Measurements from ENCODE around the gene FLRT1.
A peak's percentile ranks its signal among the peaks of the same experiment; 100 is the strongest.

Gene FLRT1, protein sequence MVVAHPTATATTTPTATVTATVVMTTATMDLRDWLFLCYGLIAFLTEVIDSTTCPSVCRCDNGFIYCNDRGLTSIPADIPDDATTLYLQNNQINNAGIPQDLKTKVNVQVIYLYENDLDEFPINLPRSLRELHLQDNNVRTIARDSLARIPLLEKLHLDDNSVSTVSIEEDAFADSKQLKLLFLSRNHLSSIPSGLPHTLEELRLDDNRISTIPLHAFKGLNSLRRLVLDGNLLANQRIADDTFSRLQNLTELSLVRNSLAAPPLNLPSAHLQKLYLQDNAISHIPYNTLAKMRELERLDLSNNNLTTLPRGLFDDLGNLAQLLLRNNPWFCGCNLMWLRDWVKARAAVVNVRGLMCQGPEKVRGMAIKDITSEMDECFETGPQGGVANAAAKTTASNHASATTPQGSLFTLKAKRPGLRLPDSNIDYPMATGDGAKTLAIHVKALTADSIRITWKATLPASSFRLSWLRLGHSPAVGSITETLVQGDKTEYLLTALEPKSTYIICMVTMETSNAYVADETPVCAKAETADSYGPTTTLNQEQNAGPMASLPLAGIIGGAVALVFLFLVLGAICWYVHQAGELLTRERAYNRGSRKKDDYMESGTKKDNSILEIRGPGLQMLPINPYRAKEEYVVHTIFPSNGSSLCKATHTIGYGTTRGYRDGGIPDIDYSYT

DNA sequence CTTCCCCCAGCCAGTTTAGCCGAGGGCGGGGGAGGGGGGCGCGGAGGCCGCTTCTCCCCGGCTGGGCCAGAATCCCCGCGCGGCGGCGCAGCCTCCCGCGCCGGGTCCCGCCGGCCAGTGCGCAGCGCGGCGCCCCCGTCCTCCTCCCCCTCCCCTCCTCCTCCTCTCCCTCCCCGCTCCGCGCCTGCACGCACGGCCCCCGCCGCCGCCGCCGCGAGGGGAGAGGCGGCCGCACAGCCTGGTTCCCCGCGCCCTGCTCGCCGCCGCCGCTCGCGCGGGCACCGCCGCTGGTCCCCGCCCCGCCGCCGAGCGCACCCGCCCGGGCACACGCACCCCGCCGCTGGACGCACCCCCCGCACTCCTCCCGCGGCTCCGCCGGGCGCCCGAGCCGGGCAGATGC, at the start of gene FLRT1:
Gene FLRT1, plus strand, starts transcription at position 356 of the 400 bp plus-strand sequence. CDS start 80,337 bp downstream, outside the sequence.
- no peak for TF ChIP-seq HDGF (IDR thresholded peaks at IDR 0.05; ENCODE audit: borderline replicate concordance)
- no peak for TF ChIP-seq ARNT (IDR thresholded peaks at IDR 0.05)
- TF ChIP-seq FOXK2 (IDR thresholded peaks at IDR 0.05): no peak
- no peak for TF ChIP-seq LEF1 (IDR thresholded peaks at IDR 0.05; ENCODE audit: borderline replicate concordance)
- CTCF ChIA-PET: no interaction called here
- POLR2A ChIA-PET: no interaction called here
- DNase-seq (ENCODE audit: extremely low spot score): peak; percentile 39

DNA sequence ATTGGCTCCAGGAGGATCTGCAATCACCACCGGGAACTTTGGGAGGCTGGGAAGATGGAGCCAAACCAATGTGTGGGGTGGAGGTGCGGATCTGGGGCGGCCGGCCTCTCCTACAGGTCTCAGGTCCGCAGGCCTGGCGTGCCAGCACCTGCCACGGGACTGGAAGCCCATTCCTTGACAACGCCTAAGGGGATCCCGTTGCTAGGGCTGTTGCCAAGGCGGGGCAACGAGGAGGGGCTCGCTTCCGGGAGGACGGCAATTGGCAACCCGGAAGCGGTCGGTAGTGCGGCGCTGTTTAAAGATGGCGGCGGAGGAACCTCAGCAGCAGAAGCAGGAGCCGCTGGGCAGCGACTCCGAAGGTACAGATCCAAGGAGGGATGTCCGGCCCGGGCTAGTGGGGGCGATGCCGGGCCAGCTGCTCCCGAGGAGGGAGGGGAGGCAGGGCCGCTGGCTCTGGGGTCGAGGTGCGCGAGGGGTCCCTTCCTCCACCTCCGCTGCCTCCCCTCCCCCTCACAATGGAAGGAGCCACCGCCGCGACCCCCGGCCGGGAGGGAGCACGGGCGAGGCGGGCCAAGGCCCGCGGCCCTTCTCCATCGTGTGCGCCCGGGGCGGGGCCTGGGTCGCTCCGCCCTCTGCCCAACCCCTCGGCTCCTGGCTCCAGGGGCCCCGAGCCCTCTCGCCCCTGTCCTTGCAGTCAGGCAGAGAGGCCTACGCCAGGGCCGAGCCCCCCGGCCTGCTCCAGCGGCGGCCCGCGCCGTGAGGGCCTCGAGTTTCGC, 49.4 kb upstream of the FLRT1 start, which contains the start of gene OTUB1:
Gene OTUB1, plus strand, starts transcription at position 283 of the 776 bp plus-strand sequence. Its CDS starts 19 bp downstream, at position 302.
- ChIA-PET CTCF (no interaction called here), POLR2A (interaction anchor here (1.2 to 1.5 kb wide), 2 partner anchors 9 to 12 kb away, joined by 4 to 9 read pairs; partner anchors contain the start of gene COX8A)
- TF ChIP-seq PKNOX1 (IDR thresholded peaks at IDR 0.05): no peak
- TF ChIP-seq TARDBP (IDR thresholded peaks at IDR 0.05): no peak
- TF ChIP-seq BHLHE40 (IDR thresholded peaks at IDR 0.05; ENCODE audit: borderline replicate concordance): no peak
- TF ChIP-seq LEF1 (IDR thresholded peaks at IDR 0.05; ENCODE audit: borderline replicate concordance): no peak
- TF ChIP-seq SP1 (IDR thresholded peaks at IDR 0.05): no peak
- TF ChIP-seq ELF4 (IDR thresholded peaks at IDR 0.05): peak; percentile 95
- DNase-seq (ENCODE audit: extremely low spot score): peak; percentile 94

- no peak for TF ChIP-seq FOXK2 (IDR thresholded peaks at IDR 0.05)
- TF ChIP-seq L3MBTL2 (conservative IDR thresholded peaks at IDR 0.05): 0 out of 2 replicates have a peak, but pooled peaks have one; percentile 12
- POLR2A ChIA-PET: no interaction called here
- CTCF ChIA-PET: no interaction called here
- no peak for DNase-seq (ENCODE audit: extremely low spot score)
Measured at GRCh38 chr11:63986932-63987513, 48.7 kb upstream of the FLRT1 start.

- CTCF ChIA-PET: no interaction called here
- POLR2A ChIA-PET: no interaction called here
- DNase-seq (ENCODE audit: extremely low spot score): no peak
- no peak for TF ChIP-seq FOXM1 (IDR thresholded peaks at IDR 0.05; ENCODE audit: borderline replicate concordance)
- TF ChIP-seq CTBP1 (IDR thresholded peaks at IDR 0.05; ENCODE audit: borderline replicate concordance): no peak
- TF ChIP-seq FOXA1 (IDR thresholded peaks at IDR 0.05): no peak
- TF ChIP-seq SUZ12 (IDR thresholded peaks at IDR 0.05): no peak
- no peak for TF ChIP-seq NFRKB (IDR thresholded peaks at IDR 0.05)
- no peak for TF ChIP-seq BHLHE40 (IDR thresholded peaks at IDR 0.05; ENCODE audit: borderline replicate concordance)
- no peak for TF ChIP-seq ZNF384 (IDR thresholded peaks at IDR 0.05)
- TF ChIP-seq ELF4 (IDR thresholded peaks at IDR 0.05): no peak
- no peak for TF ChIP-seq SP1 (IDR thresholded peaks at IDR 0.05)
- no peak for TF ChIP-seq PKNOX1 (IDR thresholded peaks at IDR 0.05)
- TF ChIP-seq ARNT (IDR thresholded peaks at IDR 0.05): no peak
- no peak for TF ChIP-seq L3MBTL2 (conservative IDR thresholded peaks at IDR 0.05)
- no peak for TF ChIP-seq TARDBP (IDR thresholded peaks at IDR 0.05)
- TF ChIP-seq LEF1 (IDR thresholded peaks at IDR 0.05; ENCODE audit: borderline replicate concordance): no peak
- no peak for TF ChIP-seq FOXK2 (IDR thresholded peaks at IDR 0.05)
- TF ChIP-seq HDGF (IDR thresholded peaks at IDR 0.05; ENCODE audit: borderline replicate concordance): no peak
Measured at GRCh38 chr11:63991558-63991957, 44.2 kb upstream of the FLRT1 start.

DNA sequence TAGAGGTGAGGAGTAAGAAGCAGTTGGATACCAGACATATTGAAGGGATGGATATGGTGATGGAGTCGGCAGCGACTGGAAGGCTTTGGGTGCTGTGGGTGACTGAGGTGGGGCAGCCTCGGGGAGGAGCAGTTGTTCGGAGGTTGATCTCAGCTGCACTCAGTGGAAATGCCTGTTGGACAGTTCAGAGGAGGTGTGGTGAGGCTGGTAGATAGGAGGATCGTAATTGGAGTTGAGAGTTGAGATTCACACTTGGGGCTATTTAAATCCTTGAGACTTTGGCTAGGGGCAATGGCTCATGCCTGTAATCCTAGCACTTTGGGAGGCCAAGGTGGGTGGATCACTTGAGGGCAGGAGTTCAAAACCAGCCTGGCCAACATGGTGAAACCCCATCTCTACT, 42.6 kb upstream of the FLRT1 start:
- ChIA-PET CTCF (no interaction called here), POLR2A (no interaction called here)
- DNase-seq (ENCODE audit: extremely low spot score): no peak
- no peak for TF ChIP-seq FOXM1 (IDR thresholded peaks at IDR 0.05; ENCODE audit: borderline replicate concordance)
- TF ChIP-seq ZNF384 (IDR thresholded peaks at IDR 0.05): no peak
- no peak for TF ChIP-seq BHLHE40 (IDR thresholded peaks at IDR 0.05; ENCODE audit: borderline replicate concordance)
- TF ChIP-seq PKNOX1 (IDR thresholded peaks at IDR 0.05): no peak
- TF ChIP-seq HDGF (IDR thresholded peaks at IDR 0.05; ENCODE audit: borderline replicate concordance): no peak

- DNase-seq (ENCODE audit: extremely low spot score): no peak
- ChIA-PET POLR2A (no interaction called here), CTCF (no interaction called here)
- TF ChIP-seq BHLHE40 (IDR thresholded peaks at IDR 0.05; ENCODE audit: borderline replicate concordance) (no peak), ELF4 (IDR thresholded peaks at IDR 0.05) (no peak), HDGF (IDR thresholded peaks at IDR 0.05; ENCODE audit: borderline replicate concordance) (no peak), FOXK2 (IDR thresholded peaks at IDR 0.05) (no peak), FOXA1 (IDR thresholded peaks at IDR 0.05) (no peak), L3MBTL2 (conservative IDR thresholded peaks at IDR 0.05) (no peak), LEF1 (IDR thresholded peaks at IDR 0.05; ENCODE audit: borderline replicate concordance) (no peak), NFRKB (IDR thresholded peaks at IDR 0.05) (no peak), SUZ12 (IDR thresholded peaks at IDR 0.05) (no peak), PKNOX1 (IDR thresholded peaks at IDR 0.05) (no peak)
Measured at GRCh38 chr11:63993993-63994392, 41.7 kb upstream of the FLRT1 start.
